WTC11 (cell line): Measurements from ENCODE around the gene PLXNA2.

Source experiments
- CTCF ChIP-seq: fragments of 200-600 bp; IDR thresholded peaks from 2 replicates; pipeline ENCODE4 v1.8.0; 2022; ENCODE audit warnings: antibody characterized with exemption
- JUN ChIP-seq: sonication (generic); formaldehyde crosslinking; IDR thresholded peaks from 2 replicates; pipeline ENCODE4 v1.8.0; 2023; ENCODE audit warnings: mild to moderate bottlenecking, missing genetic modification reagents
- ZBTB43 ChIP-seq: sonication (generic); formaldehyde crosslinking; IDR thresholded peaks from 2 replicates; pipeline ENCODE4 v1.8.1; 2023; ENCODE audit warnings: mild to moderate bottlenecking, missing genetic modification reagents

- TF ChIP-seq ZBTB43 (CRISPR knock-in tag), result no peak
- TF ChIP-seq JUN (CRISPR knock-in tag), result no peak
- TF ChIP-seq CTCF, result no peak
Measured at GRCh38 chr1:208222376-208223126, 21.6 kb downstream of the PLXNA2 start.
